HCT116 (cell line): ENCODE measurements around the gene PAPPA2. TPM values are rescaled to one million over a fixed set of nuclear protein-coding genes. Genes with fewer than 3 reads are reported as not detected.

Experiments
- ATAC-seq: fragments of 200-7000 bp; cut with Tn5 transposase; 2 replicates; pipeline ENCODE4 v1.9.1; 2020; ENCODE audit warnings: mild to moderate bottlenecking, moderate library complexity
- BruUV-seq: library from RNA; stranded (reverse); fragments of 400-500 nt; replicated peaks from 2 replicates; lab custom pipeline; 2021; lab: Mats Ljungman, UMichigan
- CTCF ChIA-PET: fragments of 300-600 bp; sonication (Branson Sonifier 250); formaldehyde crosslinking; loops from one replicate; lab custom pipeline; 2021; ENCODE audit warnings: antibody characterized with exemption; lab: Charles Lee
- POLR2A ChIA-PET: fragments of 300-600, 350-600 bp; sonication (Branson Sonifier 250); formaldehyde crosslinking; loops from one replicate; lab custom pipeline; 2021; ENCODE audit warnings: antibody characterized with exemption; lab: Charles Lee
- RAD21 ChIA-PET, 2 experiments: fragments of 300-600 bp; sonication (Branson Sonifier 250); formaldehyde crosslinking; loops; one replicate each; lab custom pipeline; 2023; ENCODE audit warnings: low total read pairs in 2 of 2; ENCODE audit not compliant: uncharacterized antibody in 2 of 2, unreplicated experiment in 2 of 2, low non-redundant PET in 1 of 2; lab: Charles Lee
- DNase-seq: peaks from one replicate; pipeline ENCODE4 v3.0.0-alpha.2; 2010; ENCODE audit warnings: low read depth, low spot score
- H2AFZ ChIP-seq: fragments of 200-600 bp; shearing (Covaris generic), sonication (generic); 2 replicates; pipeline ENCODE4 v1.6.1; 2017; ENCODE audit warnings: low read depth, mixed run types, mixed read lengths, antibody characterized with exemption, low read length; ENCODE audit not compliant: poor library complexity, severe bottlenecking
- H3K27ac ChIP-seq: 2 replicates; pipeline ENCODE4 v1.5.1; 2012; ENCODE audit warnings: low read depth, low read length
- H3K27me3 ChIP-seq: fragments of 200-600 bp; sonication (generic); 2 replicates; pipeline ENCODE4 v1.6.1; 2016; ENCODE audit warnings: mixed run types, low read length, mixed read lengths; ENCODE audit not compliant: insufficient read depth
- H3K36me3 ChIP-seq, 2 experiments: fragments of 200-500 bp in 1 of 2; fragments of 200-600 bp in 1 of 2; sonication (Bioruptor generic) in 1 of 2; sonication (generic) in 1 of 2; 2 replicates each; pipeline versions ENCODE4 v1.5.1 to v1.6.1; 2014 to 2016; ENCODE audit warnings: low read length in 2 of 2, inconsistent platforms in 1 of 2, mixed read lengths in 1 of 2, mixed run types in 1 of 2; ENCODE audit not compliant: insufficient read depth in 2 of 2, control insufficient read depth in 1 of 2
- H3K4me1 ChIP-seq, 2 experiments: fragments of 200-600 bp in 1 of 2; sonication (generic) in 1 of 2; 2 replicates each; pipeline versions ENCODE4 v1.5.1 to v1.6.1; 2012 to 2017; ENCODE audit warnings: low read length in 2 of 2, inconsistent platforms in 1 of 2, mild to moderate bottlenecking in 1 of 2, mixed read lengths in 1 of 2, mixed run types in 1 of 2, moderate library complexity in 1 of 2; ENCODE audit not compliant: insufficient read depth in 2 of 2, control insufficient read depth in 1 of 2
- H3K4me2 ChIP-seq: fragments of 200-600 bp; sonication (generic); 2 replicates; pipeline ENCODE4 v1.6.1; 2017; ENCODE audit warnings: mixed run types, low read length, mixed read lengths
- H3K4me3 ChIP-seq, 2 experiments: fragments of 200-600 bp in 1 of 2; sonication (generic) in 1 of 2; replicated peaks in 1 of 2; 2 replicates each; pipeline ENCODE4 v1.5.1; 2011 to 2016; ENCODE audit warnings: low read length in 2 of 2, control low read depth in 1 of 2, low read depth in 1 of 2, mild to moderate bottlenecking in 1 of 2, mixed read lengths in 1 of 2, mixed run types in 1 of 2
- H3K79me2 ChIP-seq: fragments of 200-600 bp; sonication (generic); 2 replicates; pipeline ENCODE4 v1.6.1; 2017; ENCODE audit warnings: mild to moderate bottlenecking, mixed run types, low read length, moderate library complexity, mixed read lengths; ENCODE audit not compliant: insufficient read depth
- H3K9ac ChIP-seq: fragments of 200-600 bp; sonication (generic); 2 replicates; pipeline ENCODE4 v1.6.1; 2016; ENCODE audit warnings: low read length, mixed read lengths
- H3K9me2 ChIP-seq: fragments of 200-600 bp; sonication (generic), shearing (Covaris generic); 2 replicates; pipeline ENCODE4 v1.6.1; 2017; ENCODE audit warnings: mixed run types, mild to moderate bottlenecking, moderate library complexity; ENCODE audit not compliant: insufficient read depth
- H3K9me3 ChIP-seq, 2 experiments: fragments of 200-500 bp in 1 of 2; fragments of 200-600 bp in 1 of 2; sonication (Bioruptor generic) in 1 of 2; sonication (generic) in 1 of 2; 2 replicates each; pipeline ENCODE4 v1.6.1; 2014 to 2017; ENCODE audit warnings: low read length in 2 of 2, mixed read lengths in 2 of 2, inconsistent platforms in 1 of 2, low read depth in 1 of 2, mild to moderate bottlenecking in 1 of 2, mixed run types in 1 of 2, moderate library complexity in 1 of 2; ENCODE audit not compliant: control insufficient read depth in 1 of 2, insufficient read depth in 1 of 2
- H4K20me1 ChIP-seq: fragments of 200-600 bp; sonication (generic), shearing (Covaris generic); 2 replicates; pipeline ENCODE4 v1.6.1; 2017; ENCODE audit warnings: mixed run types, mild to moderate bottlenecking, moderate library complexity; ENCODE audit not compliant: insufficient read depth
- CBX3 ChIP-seq: IDR thresholded peaks from 2 replicates; pipeline ENCODE4 v1.6.1; 2012; ENCODE audit warnings: low read depth
- CEBPB ChIP-seq: IDR thresholded peaks from 2 replicates; pipeline ENCODE4 v1.6.1; 2012; ENCODE audit warnings: low read depth
- EGR1 ChIP-seq: IDR thresholded peaks from 2 replicates; pipeline ENCODE4 v1.6.1; 2012; ENCODE audit warnings: low read depth
- ELF1 ChIP-seq: IDR thresholded peaks from 2 replicates; pipeline ENCODE4 v1.6.1; 2012; ENCODE audit warnings: low read depth, borderline replicate concordance
- FOSL1 ChIP-seq: IDR thresholded peaks from 2 replicates; pipeline ENCODE4 v1.6.1; 2012; ENCODE audit warnings: low read depth
- POLR2A ChIP-seq: IDR thresholded peaks from 2 replicates; pipeline ENCODE4 v1.7.0; 2011; ENCODE audit warnings: borderline replicate concordance; ENCODE audit not compliant: insufficient read depth, insufficient read length; ENCODE audit errors: extremely low read depth
- POLR2AphosphoS5 ChIP-seq: IDR thresholded peaks from 2 replicates; pipeline ENCODE4 v1.6.1; 2011; ENCODE audit warnings: mild to moderate bottlenecking, low read depth, low read length, moderate library complexity
- RAD21 ChIP-seq: IDR thresholded peaks from 2 replicates; pipeline ENCODE4 v1.6.1; 2012; ENCODE audit warnings: low read depth, mild to moderate bottlenecking
- SIN3A ChIP-seq: IDR thresholded peaks from 2 replicates; pipeline ENCODE4 v1.6.1; 2012; ENCODE audit warnings: low read depth
- SP1 ChIP-seq: IDR thresholded peaks from 2 replicates; pipeline ENCODE4 v1.6.1; 2012; ENCODE audit warnings: low read depth
- SRF ChIP-seq: IDR thresholded peaks from 2 replicates; pipeline ENCODE4 v1.6.1; 2012; ENCODE audit warnings: low read depth
- TCF7L2 ChIP-seq: IDR thresholded peaks from 2 replicates; pipeline ENCODE4 v1.7.0; 2011; ENCODE audit warnings: borderline replicate concordance, inconsistent platforms; ENCODE audit not compliant: insufficient read depth, insufficient read length; ENCODE audit errors: extremely low read depth
- ZNF274 ChIP-seq: fragments of 200-500 bp; sonication (Bioruptor generic); IDR thresholded peaks from 2 replicates; pipeline ENCODE4 v1.6.1; 2014; ENCODE audit warnings: mild to moderate bottlenecking, low read depth, low read length, inconsistent platforms
- intact Hi-C: fragments of 100-400 bp; cut with micrococcal nuclease; formaldehyde crosslinking; loops from 2 replicates; pipeline ENCODE4 v1.10.0; 2022
- total RNA-seq: library from RNA; stranded (reverse); gene quantifications from one replicate; pipeline ENCODE4 v1.2.1, GENCODE V29; 2021; ENCODE audit not compliant: unreplicated experiment
- TF ChIP-seq, protein P1 (sequence below): IDR thresholded peaks from 2 replicates; pipeline ENCODE4 v1.6.1; 2012
- TF ChIP-seq, protein P2 (sequence below): IDR thresholded peaks from 2 replicates; pipeline ENCODE4 v1.6.1; 2011; ENCODE audit warnings: mild to moderate bottlenecking, low read length, moderate library complexity; ENCODE audit not compliant: insufficient replicate concordance; ENCODE audit errors: extremely low read depth

The PAPPA2 gene
- total RNA-seq, 1 experiment from 2014 or later: not detected

DNA sequence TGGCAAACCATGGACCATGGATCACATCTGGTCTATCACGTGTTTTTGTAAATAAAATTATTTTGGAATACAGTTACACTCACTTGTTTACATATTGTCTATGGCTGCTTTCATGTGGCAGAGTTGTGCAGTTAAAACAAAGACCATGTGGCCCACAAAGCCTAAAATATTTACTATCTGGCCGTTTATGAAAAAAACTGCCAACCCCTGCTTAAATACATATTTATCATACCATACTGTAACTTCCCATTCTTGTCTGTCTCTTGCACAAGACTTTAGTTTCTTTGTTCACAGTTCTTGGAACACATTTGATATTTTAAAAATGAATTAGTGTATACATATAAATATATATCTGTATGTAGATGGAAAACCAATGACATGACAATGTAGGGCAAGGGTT is 141.5 kb downstream of the PAPPA2 start:
- no peaks in the 10 kb centered on the region for H3K9me2 ChIP-seq
- BruUV-seq: no TSS peak
- H3K4me3 ChIP-seq: no peak overlapping the region
- ChIA-PET CTCF (no interaction called here), RAD21 (no interaction called here), POLR2A (no interaction called here)
- no peak overlapping the region for H3K9ac ChIP-seq
- intact Hi-C loops: no loop called here
- no peak overlapping the region for H3K4me2 ChIP-seq
- H3K4me1 ChIP-seq: no peaks in the 10 kb centered on the region
- H3K79me2 ChIP-seq: no peaks in the 10 kb centered on the region
- H3K27me3 ChIP-seq: peaks cover 19% of the 10 kb centered on the region; the same call in 1 of the 2 replicates
- H3K9me3 ChIP-seq: no peaks in the 10 kb centered on the region
- TF ChIP-seq EGR1 (no peak), POLR2AphosphoS5 (no peak), CBX3 (no peak), FOSL1 (no peak), ZNF274 (no peak), SRF (no peak), RAD21 (no peak), SIN3A (no peak), CEBPB (no peak), TCF7L2 (no peak), SP1 (no peak), POLR2A (no peak), ELF1 (no peak)
- TF ChIP-seq, protein P1, sequence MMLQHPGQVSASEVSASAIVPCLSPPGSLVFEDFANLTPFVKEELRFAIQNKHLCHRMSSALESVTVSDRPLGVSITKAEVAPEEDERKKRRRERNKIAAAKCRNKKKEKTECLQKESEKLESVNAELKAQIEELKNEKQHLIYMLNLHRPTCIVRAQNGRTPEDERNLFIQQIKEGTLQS: no peak
- TF ChIP-seq, protein P2, sequence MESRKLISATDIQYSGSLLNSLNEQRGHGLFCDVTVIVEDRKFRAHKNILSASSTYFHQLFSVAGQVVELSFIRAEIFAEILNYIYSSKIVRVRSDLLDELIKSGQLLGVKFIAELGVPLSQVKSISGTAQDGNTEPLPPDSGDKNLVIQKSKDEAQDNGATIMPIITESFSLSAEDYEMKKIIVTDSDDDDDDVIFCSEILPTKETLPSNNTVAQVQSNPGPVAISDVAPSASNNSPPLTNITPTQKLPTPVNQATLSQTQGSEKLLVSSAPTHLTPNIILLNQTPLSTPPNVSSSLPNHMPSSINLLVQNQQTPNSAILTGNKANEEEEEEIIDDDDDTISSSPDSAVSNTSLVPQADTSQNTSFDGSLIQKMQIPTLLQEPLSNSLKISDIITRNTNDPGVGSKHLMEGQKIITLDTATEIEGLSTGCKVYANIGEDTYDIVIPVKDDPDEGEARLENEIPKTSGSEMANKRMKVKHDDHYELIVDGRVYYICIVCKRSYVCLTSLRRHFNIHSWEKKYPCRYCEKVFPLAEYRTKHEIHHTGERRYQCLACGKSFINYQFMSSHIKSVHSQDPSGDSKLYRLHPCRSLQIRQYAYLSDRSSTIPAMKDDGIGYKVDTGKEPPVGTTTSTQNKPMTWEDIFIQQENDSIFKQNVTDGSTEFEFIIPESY: no peak
- H4K20me1 ChIP-seq: no peaks in the 10 kb centered on the region
- ATAC-seq: no peak
- DNase-seq: no peak
- H3K36me3 ChIP-seq: no peaks in the 10 kb centered on the region
- no peak overlapping the region for H2AFZ ChIP-seq
- H3K27ac ChIP-seq: no peak overlapping the region
